Keratinocyte (primary cell): ENCODE results near the gene NAALADL2.

ENCODE experiments used
- CTCF ChIP-seq, 3 experiments: IDR thresholded peaks in 1 of 3; conservative IDR thresholded peaks in 1 of 3; optimal IDR thresholded peaks in 1 of 3; 2 replicates in 2 of 3; 3 replicates in 1 of 3; pipeline versions ENCODE3 to v1.5.1; 2011; ENCODE audit warnings: low read length in 3 of 3, mild to moderate bottlenecking in 3 of 3, moderate library complexity in 2 of 3, control low read depth in 1 of 3, inconsistent platforms in 1 of 3; ENCODE audit not compliant: insufficient read depth in 2 of 3; ENCODE audit errors: extremely low read depth in 1 of 3
- EZH2 ChIP-seq: IDR thresholded peaks from one replicate; pipeline ENCODE4 v1.6.1; 2012; ENCODE audit warnings: inconsistent platforms, mild to moderate bottlenecking, low read length, moderate library complexity

- TF ChIP-seq EZH2: no peak
- no peak for TF ChIP-seq CTCF (optimal IDR thresholded peaks at IDR 0.05 in 1 of 3, IDR thresholded peaks at IDR 0.05 in 1 of 3, conservative IDR thresholded peaks at IDR 0.05 in 1 of 3; ENCODE audit: extremely low read depth in 1 of 3, insufficient read depth in 2 of 3, low read length in 3 of 3)
Measured at GRCh38 chr3:174951498-174952005, 92.4 kb downstream of the NAALADL2 start.
